B cell (primary cell): ENCODE results near the gene GUCY1A1.

Experiments
- CTCF ChIP-seq: fragments of 200-600 bp; IDR thresholded peaks from one replicate; pipeline ENCODE4 v1.8.0; 2022; ENCODE audit warnings: antibody characterized with exemption, mild to moderate bottlenecking
- EZH2 ChIP-seq: IDR thresholded peaks from 2 replicates; pipeline ENCODE4 v1.6.1; 2012; ENCODE audit warnings: borderline replicate concordance, low read depth, mild to moderate bottlenecking, moderate library complexity, low read length; ENCODE audit not compliant: insufficient read depth, poor library complexity, severe bottlenecking

GRCh38 chr4:155757745-155758265 lies 91.2 kb downstream of the GUCY1A1 start:
- no peak for TF ChIP-seq CTCF
- no peak for TF ChIP-seq EZH2
